CD14-positive monocyte (primary cell): ENCODE measurements around the gene MTF1. TPM values are rescaled to one million over a fixed set of nuclear protein-coding genes. Genes with fewer than 3 reads are reported as not detected.
A peak's percentile ranks its signal among the peaks of the same experiment; 100 is the strongest.

Source experiments
- DNase-seq, 3 donors: peaks; one replicate each; pipeline ENCODE4 v3.0.0-alpha.2; 2011 to 2022
- H2AFZ ChIP-seq: 2 replicates; pipeline ENCODE4 v1.6.0; 2012; ENCODE audit warnings: mild to moderate bottlenecking, low read depth, low read length, inconsistent platforms; ENCODE audit not compliant: insufficient read depth, poor library complexity, severe bottlenecking
- H3K27ac ChIP-seq, 2 donors: 1 replicate in 1 of 2; 2 replicates in 1 of 2; pipeline ENCODE4 v1.5.1; 2012 to 2013; ENCODE audit warnings: low read length in 2 of 2, control low read depth in 1 of 2, inconsistent platforms in 1 of 2, low read depth in 1 of 2, mild to moderate bottlenecking in 1 of 2
- H3K27me3 ChIP-seq, 2 donors: one replicate each; pipeline versions ENCODE4 v1.6.0 to v1.6.1; 2011 to 2013; ENCODE audit warnings: low read length in 2 of 2; ENCODE audit not compliant: control insufficient read depth in 2 of 2, insufficient read depth in 2 of 2
- H3K36me3 ChIP-seq, 2 donors: replicated peaks in 1 of 2; 1 replicate in 1 of 2; 2 replicates in 1 of 2; pipeline versions ENCODE4 v1.5.1 to v1.6.1; 2012 to 2013; ENCODE audit warnings: low read length in 2 of 2, control low read depth in 1 of 2, inconsistent platforms in 1 of 2, mild to moderate bottlenecking in 1 of 2; ENCODE audit not compliant: insufficient read depth in 2 of 2, control insufficient read depth in 1 of 2
- H3K4me1 ChIP-seq, 2 donors: 1 replicate in 1 of 2; 2 replicates in 1 of 2; pipeline versions ENCODE4 v1.5.1 to v1.6.1; 2012 to 2013; ENCODE audit warnings: low read length in 2 of 2, control low read depth in 1 of 2, inconsistent platforms in 1 of 2, mild to moderate bottlenecking in 1 of 2, moderate library complexity in 1 of 2; ENCODE audit not compliant: insufficient read depth in 2 of 2, control insufficient read depth in 1 of 2
- H3K4me2 ChIP-seq: replicated peaks from 2 replicates; pipeline ENCODE3; 2012; ENCODE audit warnings: low read length, moderate library complexity, mild to moderate bottlenecking; ENCODE audit not compliant: poor library complexity, severe bottlenecking; ENCODE audit errors: extremely low read depth
- H3K4me3 ChIP-seq, 3 experiments: fragments of 200-600 bp in 1 of 3; sonication (generic) in 1 of 3; replicated peaks in 1 of 3; 1 replicate in 2 of 3; 2 replicates in 1 of 3; pipeline ENCODE4 v1.5.1; 2011 to 2013; ENCODE audit warnings: low read length in 3 of 3, mild to moderate bottlenecking in 3 of 3, control low read depth in 2 of 3, low read depth in 2 of 3, inconsistent platforms in 1 of 3, moderate library complexity in 1 of 3
- H3K79me2 ChIP-seq: 2 replicates; pipeline ENCODE4 v1.6.0; 2012; ENCODE audit warnings: mild to moderate bottlenecking, control low read depth, inconsistent platforms, low read length, moderate library complexity; ENCODE audit not compliant: insufficient read depth
- H3K9ac ChIP-seq: 2 replicates; pipeline ENCODE4 v1.6.0; 2017; ENCODE audit warnings: low read length, mild to moderate bottlenecking; ENCODE audit not compliant: insufficient read depth, poor library complexity, severe bottlenecking
- H3K9me3 ChIP-seq, 2 donors: replicated peaks in 1 of 2; 1 replicate in 1 of 2; 2 replicates in 1 of 2; pipeline versions ENCODE4 v1.5.1 to v1.6.1; 2012 to 2013; ENCODE audit warnings: low read length in 2 of 2, control low read depth in 1 of 2; ENCODE audit not compliant: control insufficient read depth in 1 of 2, insufficient read depth in 1 of 2
- H4K20me1 ChIP-seq: 2 replicates; pipeline ENCODE4 v1.6.0; 2012; ENCODE audit warnings: mild to moderate bottlenecking, low read length, control low read depth, moderate library complexity; ENCODE audit not compliant: insufficient read depth
- H3K27ac Mint-ChIP-seq, 7 donors: one replicate each; pipeline ENCODE4 v1.8.0; 2020; ENCODE audit warnings: mild to moderate bottlenecking in 7 of 7, mixed read lengths in 7 of 7, moderate library complexity in 6 of 7, inconsistent platforms in 2 of 7
- H3K27me3 Mint-ChIP-seq, 3 donors: one replicate each; pipeline ENCODE4 v1.8.0; 2021 to 2022; ENCODE audit warnings: low read depth in 3 of 3, mild to moderate bottlenecking in 3 of 3, mixed read lengths in 3 of 3, moderate library complexity in 3 of 3, inconsistent platforms in 1 of 3
- H3K36me3 Mint-ChIP-seq, 2 donors: one replicate each; pipeline ENCODE4 v1.8.0; 2020; ENCODE audit warnings: mixed read lengths in 2 of 2, inconsistent platforms in 1 of 2, mild to moderate bottlenecking in 1 of 2
- H3K4me1 Mint-ChIP-seq: one replicate; pipeline ENCODE4 v1.8.0; 2020; ENCODE audit warnings: mild to moderate bottlenecking, mixed read lengths
- H3K4me3 Mint-ChIP-seq, 2 donors: one replicate each; pipeline ENCODE4 v1.8.0; 2020; ENCODE audit warnings: mild to moderate bottlenecking in 2 of 2, mixed read lengths in 2 of 2, moderate library complexity in 1 of 2
- H3K9me3 Mint-ChIP-seq, 7 donors: one replicate each; pipeline ENCODE4 v1.8.0; 2020 to 2022; ENCODE audit warnings: mixed read lengths in 7 of 7, mild to moderate bottlenecking in 6 of 7, moderate library complexity in 6 of 7, inconsistent platforms in 2 of 7
- WGBS: methylation state at CpG from one replicate; pipeline ENCODE4 v1.1.5; 2013; ENCODE audit warnings: missing lambda C conversion rate; ENCODE audit not compliant: insufficient coverage; 5-methylcytosine and 5-hydroxymethylcytosine counted together
- intact Hi-C, 2 donors: fragments of 100-400 bp; cut with micrococcal nuclease; formaldehyde crosslinking; loops; one replicate each; pipeline versions ENCODE4 v1.15.0 to v1.15.1; 2023
- polyA plus RNA-seq, 3 donors: library from polyadenylated mRNA; depleted of rRNA in 1 of 3; unstranded in 2 of 3; stranded (reverse) in 1 of 3; fragments of 300-500 nt in 2 of 3; fragments of >200 nt in 1 of 3; fragmentation: Illumina TruSeq in 2 of 3; gene quantifications; 1 replicate in 2 of 3; 2 replicates in 1 of 3; pipeline ENCODE4 v1.2.3, GENCODE V29; 2012 to 2021
- TF ChIP-seq, protein P1 (sequence below): fragments of 200-600 bp; IDR thresholded peaks from one replicate; pipeline ENCODE4 v1.8.0; 2022; ENCODE audit warnings: antibody characterized with exemption, mild to moderate bottlenecking

Gene MTF1
- polyA plus RNA-seq, 3 donors, result 17.1 to 41.0 (median 29.6) TPM

DNA sequence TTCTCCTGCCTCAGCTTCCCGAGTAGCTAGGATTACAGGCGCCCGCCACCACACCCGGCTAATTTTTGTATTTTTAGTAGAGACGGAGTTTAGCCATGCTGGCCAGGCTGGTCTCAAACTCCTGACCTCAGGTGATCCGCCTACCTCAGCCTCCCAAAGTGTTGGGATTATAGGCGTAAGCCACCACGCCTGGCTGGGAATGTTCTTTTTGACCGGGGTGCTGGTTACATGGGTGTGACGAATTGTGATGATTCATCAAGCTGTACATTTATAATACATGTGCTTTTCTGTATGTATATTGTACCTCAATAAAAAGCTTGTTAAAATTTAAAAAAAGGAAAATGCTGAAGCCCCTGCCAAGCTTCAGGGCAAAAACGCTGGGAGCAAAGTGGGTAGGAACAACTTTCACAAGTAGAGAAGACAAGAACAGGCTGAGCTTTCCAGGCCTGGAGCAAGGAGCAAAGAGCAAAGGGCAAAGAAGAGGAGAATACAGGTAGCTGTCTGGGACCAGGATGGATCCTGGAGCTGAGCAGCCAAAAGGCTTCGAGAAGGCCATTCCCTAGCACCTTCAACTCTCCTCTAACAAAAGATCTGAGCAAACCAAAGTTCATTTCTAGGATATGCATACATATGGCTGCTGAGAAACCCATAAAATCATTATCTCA is 30.9 kb downstream of the MTF1 start:
- intact Hi-C loops, result no loop called here

GRCh38 chr1:37825506-37825905 is 33.9 kb downstream of the MTF1 start:
- Mint-ChIP-seq H3K4me1 (peaks cover 29% of the 10 kb centered on the region), H3K27ac (peak overlapping the region; percentile 85 to 95 (median 92)), H3K36me3 (peaks cover 63 to 85% of the 10 kb centered on the region in 2 donors), H3K27me3 (no peaks in the 10 kb centered on the region), H3K4me3 (peak overlapping the region in 1 of 2 donors; percentile 60), H3K9me3 (no peaks in the 10 kb centered on the region)
- Histone ChIP-seq H3K36me3 (peaks cover 54 to 76% of the 10 kb centered on the region in 2 donors), H3K27ac (peak overlapping the region; percentile 73 to 78), H2AFZ (no peak overlapping the region), H3K4me2 (peak overlapping the region; percentile 17), H3K79me2 (peaks cover 53% of the 10 kb centered on the region), H3K9ac (no peak overlapping the region), H4K20me1 (peaks cover 35% of the 10 kb centered on the region), H3K4me3 (peak overlapping the region in 1 of 3 experiments; percentile 35), H3K4me1 (peaks cover 18 to 25% of the 10 kb centered on the region in 2 donors), H3K9me3 (no peaks in the 10 kb centered on the region), H3K27me3 (no peaks in the 10 kb centered on the region)
- WGBS, result 0% methylated on average over 1 of the region's 2 CpGs
- intact Hi-C loops, result no loop called here
- peak; percentile 64 to 93 (median 72) for DNase-seq
- TF ChIP-seq, protein P1, sequence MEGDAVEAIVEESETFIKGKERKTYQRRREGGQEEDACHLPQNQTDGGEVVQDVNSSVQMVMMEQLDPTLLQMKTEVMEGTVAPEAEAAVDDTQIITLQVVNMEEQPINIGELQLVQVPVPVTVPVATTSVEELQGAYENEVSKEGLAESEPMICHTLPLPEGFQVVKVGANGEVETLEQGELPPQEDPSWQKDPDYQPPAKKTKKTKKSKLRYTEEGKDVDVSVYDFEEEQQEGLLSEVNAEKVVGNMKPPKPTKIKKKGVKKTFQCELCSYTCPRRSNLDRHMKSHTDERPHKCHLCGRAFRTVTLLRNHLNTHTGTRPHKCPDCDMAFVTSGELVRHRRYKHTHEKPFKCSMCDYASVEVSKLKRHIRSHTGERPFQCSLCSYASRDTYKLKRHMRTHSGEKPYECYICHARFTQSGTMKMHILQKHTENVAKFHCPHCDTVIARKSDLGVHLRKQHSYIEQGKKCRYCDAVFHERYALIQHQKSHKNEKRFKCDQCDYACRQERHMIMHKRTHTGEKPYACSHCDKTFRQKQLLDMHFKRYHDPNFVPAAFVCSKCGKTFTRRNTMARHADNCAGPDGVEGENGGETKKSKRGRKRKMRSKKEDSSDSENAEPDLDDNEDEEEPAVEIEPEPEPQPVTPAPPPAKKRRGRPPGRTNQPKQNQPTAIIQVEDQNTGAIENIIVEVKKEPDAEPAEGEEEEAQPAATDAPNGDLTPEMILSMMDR, result no peak

More for the DNA sequence above, 30.9 kb downstream of the MTF1 start:
- Histone ChIP-seq H3K4me3 (no peak overlapping the region), H4K20me1 (peaks cover 42% of the 10 kb centered on the region), H3K79me2 (peaks cover 53% of the 10 kb centered on the region), H3K36me3 (peaks cover 55 to 77% of the 10 kb centered on the region in 2 donors), H2AFZ (no peak overlapping the region), H3K9me3 (no peaks in the 10 kb centered on the region), H3K27ac (peak overlapping the region in 1 of 2 donors; percentile 36), H3K9ac (no peak overlapping the region), H3K4me1 (peaks cover 18 to 22% of the 10 kb centered on the region in 2 donors), H3K27me3 (no peaks in the 10 kb centered on the region), H3K4me2 (no peak overlapping the region)
- Mint-ChIP-seq H3K4me1 (peaks cover 24% of the 10 kb centered on the region), H3K4me3 (no peak overlapping the region), H3K27me3 (no peaks in the 10 kb centered on the region), H3K27ac (peak overlapping the region in 3 of 7 donors; percentile 5 to 58 (median 52)), H3K36me3 (peaks cover 57 to 82% of the 10 kb centered on the region in 2 donors), H3K9me3 (no peaks in the 10 kb centered on the region)
- DNase-seq, result no peak
- WGBS, result 86% methylated on average over 1 of the region's 12 CpGs
- TF ChIP-seq, protein P1, result no peak
